Neural cell (in vitro differentiated cells): ENCODE results near the gene AGPAT4. TPM values are rescaled to one million over a fixed set of nuclear protein-coding genes. Genes with fewer than 3 reads are reported as not detected.

Experiments
- H2AFZ ChIP-seq: fragments of 200-600, 300-800 bp; sonication (generic), shearing (Covaris generic); 2 replicates; pipeline ENCODE4 v1.6.0; 2014; ENCODE audit warnings: low read depth, mild to moderate bottlenecking, antibody characterized with exemption, low read length, moderate library complexity
- H3F3A ChIP-seq: fragments of 200-600 bp; shearing (Covaris generic); 2 replicates; pipeline ENCODE4 v1.6.1; 2016; ENCODE audit warnings: mild to moderate bottlenecking, moderate library complexity, mixed read lengths, antibody characterized with exemption, low read length; ENCODE audit not compliant: insufficient read depth, poor library complexity, severe bottlenecking
- H3K27ac ChIP-seq: fragments of 200-600, 300-800 bp; sonication (generic), shearing (Covaris generic); 2 replicates; pipeline ENCODE4 v1.5.1; 2014; ENCODE audit warnings: mild to moderate bottlenecking, low read length, moderate library complexity
- H3K27me3 ChIP-seq: fragments of 300-800, 200-600 bp; sonication (generic), shearing (Covaris generic); 2 replicates; pipeline ENCODE4 v1.6.0; 2014; ENCODE audit warnings: mild to moderate bottlenecking, low read depth, low read length, moderate library complexity; ENCODE audit not compliant: insufficient read depth
- H3K36me3 ChIP-seq: fragments of 300-800, 200-600 bp; sonication (generic), shearing (Covaris generic); 2 replicates; pipeline ENCODE4 v1.5.1; 2014; ENCODE audit warnings: mild to moderate bottlenecking, antibody characterized with exemption, low read length, moderate library complexity; ENCODE audit not compliant: insufficient read depth
- H3K4me2 ChIP-seq: fragments of 300-800, 200-600 bp; sonication (generic), shearing (Covaris generic); 2 replicates; pipeline ENCODE4 v1.6.0; 2014; ENCODE audit warnings: mild to moderate bottlenecking, low read length
- H3K4me3 ChIP-seq: fragments of 300-800, 200-600 bp; sonication (generic), shearing (Covaris generic); 2 replicates; pipeline ENCODE4 v1.5.1; 2014; ENCODE audit warnings: mild to moderate bottlenecking, low read length, moderate library complexity
- H3K79me2 ChIP-seq: fragments of 200-600 bp; shearing (Covaris generic); replicated peaks from 2 replicates; pipeline ENCODE4 v1.6.0; 2014; ENCODE audit warnings: mild to moderate bottlenecking, low read length, moderate library complexity; ENCODE audit not compliant: insufficient read depth
- H3K9ac ChIP-seq: fragments of 300-800, 200-600 bp; sonication (generic), shearing (Covaris generic); 2 replicates; pipeline ENCODE4 v1.6.1; 2016; ENCODE audit warnings: mild to moderate bottlenecking, low read length, mixed read lengths
- H3K9me2 ChIP-seq: fragments of 200-600 bp; shearing (Covaris generic); 2 replicates; pipeline ENCODE4 v1.6.1; 2016; ENCODE audit warnings: mild to moderate bottlenecking, low read length, mixed read lengths; ENCODE audit not compliant: insufficient read depth
- H3K9me3 ChIP-seq: fragments of 200-600, 300-800 bp; sonication (generic), shearing (Covaris generic); 2 replicates; pipeline ENCODE4 v1.6.1; 2016; ENCODE audit warnings: mild to moderate bottlenecking, mixed run types, low read length, moderate library complexity, mixed read lengths
- H4K20me1 ChIP-seq: fragments of 200-600 bp; shearing (Covaris generic); 2 replicates; pipeline ENCODE4 v1.6.1; 2016; ENCODE audit warnings: mild to moderate bottlenecking, mixed run types; ENCODE audit not compliant: insufficient read depth
- CTCF ChIP-seq: fragments of 450-650 bp; IDR thresholded peaks from 2 replicates; pipeline ENCODE4 v1.5.1; 2014; ENCODE audit warnings: antibody characterized with exemption, mild to moderate bottlenecking, moderate library complexity; ENCODE audit not compliant: poor library complexity, severe bottlenecking
- EP300 ChIP-seq: fragments of 450-650 bp; conservative IDR thresholded peaks from 2 replicates; pipeline ENCODE4 v1.6.1; 2014; ENCODE audit warnings: antibody characterized with exemption, mild to moderate bottlenecking, moderate library complexity; ENCODE audit not compliant: poor library complexity, severe bottlenecking
- EZH2 ChIP-seq: fragments of 200-600, 300-800 bp; shearing (Covaris generic), sonication (generic); IDR thresholded peaks from 2 replicates; pipeline ENCODE4 v1.6.1; 2014; ENCODE audit warnings: antibody characterized with exemption, low read length, borderline replicate concordance, mild to moderate bottlenecking; ENCODE audit not compliant: insufficient read depth, poor library complexity, severe bottlenecking
- MXI1 ChIP-seq: fragments of 450-650 bp; conservative IDR thresholded peaks from 2 replicates; pipeline ENCODE4 v1.6.1; 2014; ENCODE audit warnings: antibody characterized with exemption, mild to moderate bottlenecking; ENCODE audit not compliant: poor library complexity, severe bottlenecking
- POLR2AphosphoS5 ChIP-seq: IDR thresholded peaks from 2 replicates; pipeline ENCODE4 v1.6.1; 2012
- RAD21 ChIP-seq: fragments of 450-650 bp; conservative IDR thresholded peaks from 2 replicates; pipeline ENCODE4 v1.6.1; 2014; ENCODE audit warnings: antibody characterized with exemption, mild to moderate bottlenecking, moderate library complexity
- SMC3 ChIP-seq: fragments of 450-650 bp; conservative IDR thresholded peaks from 2 replicates; pipeline ENCODE4 v1.6.1; 2014; ENCODE audit warnings: antibody characterized with exemption, mild to moderate bottlenecking, moderate library complexity; ENCODE audit not compliant: poor library complexity
- TAF1 ChIP-seq: IDR thresholded peaks from 2 replicates; pipeline ENCODE4 v1.6.1; 2012; ENCODE audit warnings: low read depth
- polyA plus RNA-seq: library from polyadenylated mRNA; depleted of rRNA; stranded (reverse); fragments of >200 nt; gene quantifications from 2 replicates; pipeline ENCODE4 v1.2.3, GENCODE V29; 2014
- TF ChIP-seq, protein P1 (sequence below): IDR thresholded peaks from 2 replicates; pipeline ENCODE4 v1.6.1; 2012; ENCODE audit warnings: borderline replicate concordance

The AGPAT4 gene
- polyA plus RNA-seq, 1 donor from 2014 or later, result 42.6 TPM

DNA sequence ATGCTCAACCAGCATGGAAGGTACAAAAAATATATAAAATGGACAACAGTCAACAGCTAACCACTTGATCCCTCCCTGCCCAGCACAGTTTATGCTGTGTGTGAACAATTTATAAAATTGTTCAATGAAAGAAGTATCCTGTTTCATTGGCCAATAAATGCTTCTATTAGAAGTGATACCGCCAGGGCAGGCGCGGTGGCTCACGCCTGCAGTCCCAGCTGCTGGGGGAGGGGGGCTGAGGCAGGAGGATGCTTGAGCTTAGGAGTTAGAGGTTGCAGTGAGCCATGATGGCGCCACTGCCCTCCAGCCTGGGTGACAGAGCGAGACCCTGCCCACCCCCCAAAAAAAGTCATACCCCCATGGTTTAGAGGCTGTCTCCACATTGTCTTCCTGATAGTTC is 4.6 kb downstream of the AGPAT4 start:
- Histone ChIP-seq H3K9me3 (no peaks in the 10 kb centered on the region), H2AFZ (no peak overlapping the region), H3F3A (no peaks in the 10 kb centered on the region), H3K27me3 (no peaks in the 10 kb centered on the region), H3K9ac (no peak overlapping the region), H3K36me3 (no peaks in the 10 kb centered on the region), H3K79me2 (peaks cover 91% of the 10 kb centered on the region), H3K4me3 (peak overlapping the region; percentile 26), H3K9me2 (no peaks in the 10 kb centered on the region), H3K4me2 (no peak overlapping the region), H3K27ac (no peak overlapping the region), H4K20me1 (no peaks in the 10 kb centered on the region)
- TF ChIP-seq, protein P1, sequence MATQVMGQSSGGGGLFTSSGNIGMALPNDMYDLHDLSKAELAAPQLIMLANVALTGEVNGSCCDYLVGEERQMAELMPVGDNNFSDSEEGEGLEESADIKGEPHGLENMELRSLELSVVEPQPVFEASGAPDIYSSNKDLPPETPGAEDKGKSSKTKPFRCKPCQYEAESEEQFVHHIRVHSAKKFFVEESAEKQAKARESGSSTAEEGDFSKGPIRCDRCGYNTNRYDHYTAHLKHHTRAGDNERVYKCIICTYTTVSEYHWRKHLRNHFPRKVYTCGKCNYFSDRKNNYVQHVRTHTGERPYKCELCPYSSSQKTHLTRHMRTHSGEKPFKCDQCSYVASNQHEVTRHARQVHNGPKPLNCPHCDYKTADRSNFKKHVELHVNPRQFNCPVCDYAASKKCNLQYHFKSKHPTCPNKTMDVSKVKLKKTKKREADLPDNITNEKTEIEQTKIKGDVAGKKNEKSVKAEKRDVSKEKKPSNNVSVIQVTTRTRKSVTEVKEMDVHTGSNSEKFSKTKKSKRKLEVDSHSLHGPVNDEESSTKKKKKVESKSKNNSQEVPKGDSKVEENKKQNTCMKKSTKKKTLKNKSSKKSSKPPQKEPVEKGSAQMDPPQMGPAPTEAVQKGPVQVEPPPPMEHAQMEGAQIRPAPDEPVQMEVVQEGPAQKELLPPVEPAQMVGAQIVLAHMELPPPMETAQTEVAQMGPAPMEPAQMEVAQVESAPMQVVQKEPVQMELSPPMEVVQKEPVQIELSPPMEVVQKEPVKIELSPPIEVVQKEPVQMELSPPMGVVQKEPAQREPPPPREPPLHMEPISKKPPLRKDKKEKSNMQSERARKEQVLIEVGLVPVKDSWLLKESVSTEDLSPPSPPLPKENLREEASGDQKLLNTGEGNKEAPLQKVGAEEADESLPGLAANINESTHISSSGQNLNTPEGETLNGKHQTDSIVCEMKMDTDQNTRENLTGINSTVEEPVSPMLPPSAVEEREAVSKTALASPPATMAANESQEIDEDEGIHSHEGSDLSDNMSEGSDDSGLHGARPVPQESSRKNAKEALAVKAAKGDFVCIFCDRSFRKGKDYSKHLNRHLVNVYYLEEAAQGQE, result no peak
- TF ChIP-seq POLR2AphosphoS5, result no peak
- TF ChIP-seq CTCF, result no peak
- TF ChIP-seq MXI1, result no peak
- no peak for TF ChIP-seq RAD21
- no peak for TF ChIP-seq EZH2
- no peak for TF ChIP-seq SMC3
- TF ChIP-seq TAF1, result no peak
- no peak for TF ChIP-seq EP300

DNA sequence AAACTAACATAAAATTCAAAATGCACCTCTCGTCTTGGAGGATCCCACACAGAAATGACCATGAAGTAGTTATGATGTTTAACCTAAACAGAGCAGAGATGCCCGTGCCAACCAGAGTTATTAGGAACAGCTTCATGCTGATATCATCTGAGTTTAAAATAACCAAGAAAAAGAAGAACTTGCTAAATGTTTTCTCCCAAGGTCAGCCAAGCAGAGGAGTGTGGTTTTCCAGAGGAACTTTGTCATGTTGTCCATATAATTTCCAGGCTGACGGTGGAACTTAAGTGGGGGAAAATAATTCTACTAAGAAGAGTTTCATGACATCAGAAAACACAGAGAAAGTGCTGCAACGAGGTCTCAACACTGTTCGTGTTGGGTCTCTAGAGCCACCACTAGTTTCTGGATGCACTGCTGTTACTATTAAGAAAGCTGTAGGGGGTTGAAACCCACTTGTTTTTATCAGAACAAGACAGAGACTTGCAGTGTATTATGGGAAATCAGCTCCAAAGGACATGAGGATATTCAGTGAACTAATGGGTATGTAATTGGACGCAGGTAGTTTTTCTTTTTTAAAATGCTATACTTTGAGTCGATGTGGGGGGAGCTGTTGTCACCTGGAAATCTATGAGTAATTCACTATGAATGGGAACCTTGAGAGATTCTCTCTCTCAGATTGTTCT is 5.2 kb downstream of the AGPAT4 start:
- no peaks in the 10 kb centered on the region for H3K9me2 ChIP-seq
- no peaks in the 10 kb centered on the region for H3K36me3 ChIP-seq
- TF ChIP-seq EP300, result no peak
- no peak for TF ChIP-seq RAD21
- no peak for TF ChIP-seq POLR2AphosphoS5
- TF ChIP-seq EZH2, result no peak
- no peak for TF ChIP-seq SMC3
- no peak for TF ChIP-seq MXI1
- TF ChIP-seq, protein P1, result no peak
- no peak for TF ChIP-seq TAF1
- TF ChIP-seq CTCF, result no peak
- no peaks in the 10 kb centered on the region for H4K20me1 ChIP-seq
- H3F3A ChIP-seq, result no peaks in the 10 kb centered on the region
- no peak overlapping the region for H3K4me3 ChIP-seq
- H2AFZ ChIP-seq, result no peak overlapping the region
- no peak overlapping the region for H3K4me2 ChIP-seq
- no peaks in the 10 kb centered on the region for H3K27me3 ChIP-seq
- no peak overlapping the region for H3K9ac ChIP-seq
- no peak overlapping the region for H3K27ac ChIP-seq
- H3K79me2 ChIP-seq, result peaks cover 91% of the 10 kb centered on the region
- no peaks in the 10 kb centered on the region for H3K9me3 ChIP-seq
